ENCODE measurements around the gene ZSCAN18.

DNA sequence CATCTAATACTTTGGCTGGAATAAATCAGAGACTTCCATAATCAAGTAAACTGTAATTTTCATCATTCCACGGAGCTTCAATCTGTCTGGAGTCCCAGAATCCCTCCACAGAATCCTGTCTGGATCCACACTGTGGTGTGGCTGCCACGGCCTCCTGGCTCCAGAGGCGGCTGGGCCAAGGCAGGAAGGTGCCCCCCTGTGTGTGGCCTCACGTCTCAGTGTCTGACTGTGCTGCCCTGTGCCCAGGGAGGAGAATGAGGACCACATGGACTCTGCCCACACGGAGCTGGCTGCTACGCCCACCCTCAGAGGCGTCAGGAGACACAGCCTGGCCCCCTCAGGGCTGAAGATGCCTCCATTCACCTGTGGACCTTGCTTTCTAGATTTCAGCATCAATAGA lies 51.2 kb downstream of the ZSCAN18 start:
- TF ChIP-seq, protein P1, sequence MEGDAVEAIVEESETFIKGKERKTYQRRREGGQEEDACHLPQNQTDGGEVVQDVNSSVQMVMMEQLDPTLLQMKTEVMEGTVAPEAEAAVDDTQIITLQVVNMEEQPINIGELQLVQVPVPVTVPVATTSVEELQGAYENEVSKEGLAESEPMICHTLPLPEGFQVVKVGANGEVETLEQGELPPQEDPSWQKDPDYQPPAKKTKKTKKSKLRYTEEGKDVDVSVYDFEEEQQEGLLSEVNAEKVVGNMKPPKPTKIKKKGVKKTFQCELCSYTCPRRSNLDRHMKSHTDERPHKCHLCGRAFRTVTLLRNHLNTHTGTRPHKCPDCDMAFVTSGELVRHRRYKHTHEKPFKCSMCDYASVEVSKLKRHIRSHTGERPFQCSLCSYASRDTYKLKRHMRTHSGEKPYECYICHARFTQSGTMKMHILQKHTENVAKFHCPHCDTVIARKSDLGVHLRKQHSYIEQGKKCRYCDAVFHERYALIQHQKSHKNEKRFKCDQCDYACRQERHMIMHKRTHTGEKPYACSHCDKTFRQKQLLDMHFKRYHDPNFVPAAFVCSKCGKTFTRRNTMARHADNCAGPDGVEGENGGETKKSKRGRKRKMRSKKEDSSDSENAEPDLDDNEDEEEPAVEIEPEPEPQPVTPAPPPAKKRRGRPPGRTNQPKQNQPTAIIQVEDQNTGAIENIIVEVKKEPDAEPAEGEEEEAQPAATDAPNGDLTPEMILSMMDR (IDR thresholded peaks at IDR 0.05) = no peak
- TF ChIP-seq POLR2A (IDR thresholded peaks at IDR 0.05) = no peak
